Measurements from ENCODE around the gene FER. TPM values are rescaled to one million over a fixed set of nuclear protein-coding genes. Genes with fewer than 3 reads are reported as not detected.

FER gene
- total and polyA plus RNA-seq, 2 of the 13 experiments (the other 11 are each of a cell fraction or from before 2014, with no cell fraction given): 7.9 to 29.0 TPM

- TF ChIP-seq GRHL1 (CRISPR knock-in tag; conservative IDR thresholded peaks at IDR 0.05): no peak
- no peak for TF ChIP-seq SNAPC2 (CRISPR knock-in tag; IDR thresholded peaks at IDR 0.05)
- peak; percentile 45; the same call in 1 of the 2 replicates for TF ChIP-seq DNMT1 (CRISPR knock-in tag; IDR thresholded peaks at IDR 0.05)
- peak; percentile 78 for TF ChIP-seq ZNF781 (CRISPR knock-in tag; IDR thresholded peaks at IDR 0.05; ENCODE audit: borderline replicate concordance, not compliant biosample characterization)
- TF ChIP-seq MIER3 (CRISPR knock-in tag; IDR thresholded peaks at IDR 0.05; ENCODE audit: borderline replicate concordance): no peak; the same call in 1 of the 2 replicates
- 0 out of 2 replicates have a peak, but pooled peaks have one; percentile 75 for TF ChIP-seq CBFB (CRISPR knock-in tag; IDR thresholded peaks at IDR 0.05)
- 0 out of 2 replicates have a peak, but pooled peaks have one; percentile 36 for TF ChIP-seq PRDM4 (CRISPR knock-in tag; IDR thresholded peaks at IDR 0.05; ENCODE audit: borderline replicate concordance)
- peak; percentile 33; the same call in 1 of the 2 replicates for TF ChIP-seq ZNF747 (CRISPR knock-in tag; IDR thresholded peaks at IDR 0.05; ENCODE audit: borderline replicate concordance)
- peak; percentile 99 for TF ChIP-seq ZNF574 (CRISPR knock-in tag; IDR thresholded peaks at IDR 0.05)
- TF ChIP-seq ZSCAN20 (CRISPR knock-in tag; IDR thresholded peaks at IDR 0.05; ENCODE audit: borderline replicate concordance): peak; percentile 79
- TF ChIP-seq ZNF10 (CRISPR knock-in tag; IDR thresholded peaks at IDR 0.05; ENCODE audit: borderline replicate concordance, low read depth): no peak
- peak; percentile 86; the same call in 1 of the 2 replicates for TF ChIP-seq ZNF274 (CRISPR knock-in tag; IDR thresholded peaks at IDR 0.05)
- TF ChIP-seq SMYD3 (CRISPR knock-in tag; IDR thresholded peaks at IDR 0.05): no peak
- TF ChIP-seq ZBTB43 (CRISPR knock-in tag; conservative IDR thresholded peaks at IDR 0.05): peak; percentile 57; the same call in 1 of the 2 replicates
- TF ChIP-seq MYPOP (CRISPR knock-in tag; IDR thresholded peaks at IDR 0.05): peak; percentile 91
- no peak for TF ChIP-seq HOXA9 (CRISPR knock-in tag; IDR thresholded peaks at IDR 0.05; ENCODE audit: borderline replicate concordance)
- no peak for TF ChIP-seq SNRNP70 (IDR thresholded peaks at IDR 0.05; ENCODE audit: low read depth, low read length)
- TF ChIP-seq NFIB (CRISPR knock-in tag; IDR thresholded peaks at IDR 0.05; ENCODE audit: borderline replicate concordance): no peak
Observed at GRCh38 chr5:108727651-108728565, 19.8 kb upstream of the FER start (continued).

Measured in HepG2 (cell line).